GM21447 (cell line): ENCODE measurements around the gene VSX1.

Experiments used
- ATAC-seq: cut with Tn5 transposase; IDR thresholded peaks from one replicate; pipeline ENCODE4 v1.9.1; 2021; ENCODE audit not compliant: unreplicated experiment

The VSX1 gene

GRCh38 chr20:25088267-25088666 is 6.3 kb upstream of the VSX1 start:
- ATAC-seq, result no peak

GRCh38 chr20:25087186-25087929 is 5.4 kb upstream of the VSX1 start:
- no peak for ATAC-seq

- no peak for ATAC-seq
These were observed 4.0 kb upstream of the VSX1 start for GRCh38 chr20:25085756-25086495.

- no peak for ATAC-seq
These were observed 2.8 kb upstream of the VSX1 start for GRCh38 chr20:25084626-25085187.

- ATAC-seq, result no peak
These were observed 2.1 kb upstream of the VSX1 start for GRCh38 chr20:25083773-25084625.

GRCh38 chr20:25083141-25083772 is 1.3 kb upstream of the VSX1 start:
- ATAC-seq, result no peak

- no peak for ATAC-seq
These were observed 545 bp upstream of the VSX1 start for GRCh38 chr20:25082498-25082873.

GRCh38 chr20:25081065-25081729 is 744 bp downstream of the VSX1 start:
- ATAC-seq, result no peak

GRCh38 chr20:25079171-25079570 is 2.8 kb downstream of the VSX1 start:
- ATAC-seq, result no peak

- no peak for ATAC-seq
These were observed 3.3 kb downstream of the VSX1 start for GRCh38 chr20:25078662-25079061.

- ATAC-seq, result no peak
These were observed 4.3 kb downstream of the VSX1 start for GRCh38 chr20:25077610-25078169.

- no peak for ATAC-seq
These were observed 5.0 kb downstream of the VSX1 start for GRCh38 chr20:25076731-25077609.

GRCh38 chr20:25076201-25076600 is 5.7 kb downstream of the VSX1 start:
- ATAC-seq, result no peak

GRCh38 chr20:25073544-25073943 is 8.4 kb downstream of the VSX1 start:
- ATAC-seq, result no peak

- no peak for ATAC-seq
These were observed 9.6 kb downstream of the VSX1 start for GRCh38 chr20:25072226-25072811.

GRCh38 chr20:25071734-25072133 is 10.2 kb downstream of the VSX1 start:
- ATAC-seq, result no peak

- ATAC-seq, result no peak
These were observed 11.0 kb downstream of the VSX1 start for GRCh38 chr20:25070821-25071473.
